GM10248 (cell line): Measurements from ENCODE around the gene SLC25A24.
A peak's percentile ranks its signal among the peaks of the same experiment; 100 is the strongest.
"Not testable (repeated sequence)": the region's sequence is repeated elsewhere in the genome, so short reads cannot be mapped to it uniquely, and the experiment has no call there.

Experiments used
- CTCF ChIA-PET: fragments of 300-600 bp; sonication (Branson Sonifier 250); formaldehyde crosslinking; extraction: SDS; loops from one replicate; lab custom pipeline; 2021; ENCODE audit warnings: antibody characterized with exemption; lab: Yijun Ruan, JAX
- POLR2A ChIA-PET: fragments of 350-650 bp; sonication (Branson Sonifier 250); formaldehyde crosslinking; extraction: SDS; loops from one replicate; lab custom pipeline; 2020; ENCODE audit warnings: antibody characterized with exemption; lab: Yijun Ruan, JAX
- DNase-seq: peaks from one replicate; pipeline ENCODE4 v3.0.0; 2012; ENCODE audit errors: extremely low spot score
- TF ChIP-seq, protein P1 (sequence below): IDR thresholded peaks from 2 replicates; pipeline ENCODE4 v1.5.1; 2012; ENCODE audit warnings: mild to moderate bottlenecking, low read depth; ENCODE audit errors: extremely low read depth, missing control alignments, control extremely low read depth

Gene SLC25A24

DNA sequence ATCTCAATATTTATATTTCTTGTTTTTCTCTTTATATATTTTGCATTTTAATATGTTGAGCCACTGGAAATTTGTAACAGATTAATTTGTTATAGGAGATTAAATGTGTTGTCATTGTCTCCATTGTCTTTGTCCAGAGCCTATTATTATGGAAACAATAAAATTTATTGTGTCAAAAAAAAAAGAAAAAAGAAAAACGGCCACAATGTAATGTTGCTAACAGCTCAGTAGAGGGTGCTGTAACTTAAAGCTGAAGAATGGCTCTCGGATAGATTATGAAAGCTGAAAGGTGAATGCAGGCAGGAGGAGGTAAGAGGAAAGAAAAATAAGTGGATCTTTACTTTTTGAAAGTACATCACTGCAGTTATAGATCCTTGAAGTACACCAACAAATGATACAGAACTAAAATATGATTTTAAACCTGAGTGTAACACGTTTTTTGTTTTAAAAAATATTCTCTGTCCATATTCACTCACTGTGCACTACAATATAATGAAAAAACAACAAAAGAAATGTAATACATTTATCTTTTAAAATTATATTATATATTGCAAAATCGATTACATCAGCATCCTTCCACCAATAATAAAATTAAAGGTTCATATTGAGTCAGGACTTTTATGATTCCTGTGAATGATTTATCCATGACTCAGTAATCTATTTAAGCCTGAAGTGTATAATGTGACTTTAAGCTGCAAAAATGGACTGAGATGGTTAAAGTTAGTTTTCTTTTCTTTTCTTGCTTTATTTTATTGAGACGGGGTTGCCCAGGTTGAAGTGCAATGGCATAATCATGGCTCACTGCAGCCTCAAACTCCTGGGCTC, 14.7 kb upstream of the SLC25A24 start:
- POLR2A ChIA-PET, DNase-seq: not testable (repeated sequence)
- TF ChIP-seq, protein P1, sequence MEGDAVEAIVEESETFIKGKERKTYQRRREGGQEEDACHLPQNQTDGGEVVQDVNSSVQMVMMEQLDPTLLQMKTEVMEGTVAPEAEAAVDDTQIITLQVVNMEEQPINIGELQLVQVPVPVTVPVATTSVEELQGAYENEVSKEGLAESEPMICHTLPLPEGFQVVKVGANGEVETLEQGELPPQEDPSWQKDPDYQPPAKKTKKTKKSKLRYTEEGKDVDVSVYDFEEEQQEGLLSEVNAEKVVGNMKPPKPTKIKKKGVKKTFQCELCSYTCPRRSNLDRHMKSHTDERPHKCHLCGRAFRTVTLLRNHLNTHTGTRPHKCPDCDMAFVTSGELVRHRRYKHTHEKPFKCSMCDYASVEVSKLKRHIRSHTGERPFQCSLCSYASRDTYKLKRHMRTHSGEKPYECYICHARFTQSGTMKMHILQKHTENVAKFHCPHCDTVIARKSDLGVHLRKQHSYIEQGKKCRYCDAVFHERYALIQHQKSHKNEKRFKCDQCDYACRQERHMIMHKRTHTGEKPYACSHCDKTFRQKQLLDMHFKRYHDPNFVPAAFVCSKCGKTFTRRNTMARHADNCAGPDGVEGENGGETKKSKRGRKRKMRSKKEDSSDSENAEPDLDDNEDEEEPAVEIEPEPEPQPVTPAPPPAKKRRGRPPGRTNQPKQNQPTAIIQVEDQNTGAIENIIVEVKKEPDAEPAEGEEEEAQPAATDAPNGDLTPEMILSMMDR, result peak; percentile 69
- CTCF ChIA-PET, result interaction anchor here (0.9 to 1.3 kb wide), 2 partner anchors 15 to 430 kb away, joined by 3 to 4 read pairs; partner anchors contain the start of gene SLC25A24

DNA sequence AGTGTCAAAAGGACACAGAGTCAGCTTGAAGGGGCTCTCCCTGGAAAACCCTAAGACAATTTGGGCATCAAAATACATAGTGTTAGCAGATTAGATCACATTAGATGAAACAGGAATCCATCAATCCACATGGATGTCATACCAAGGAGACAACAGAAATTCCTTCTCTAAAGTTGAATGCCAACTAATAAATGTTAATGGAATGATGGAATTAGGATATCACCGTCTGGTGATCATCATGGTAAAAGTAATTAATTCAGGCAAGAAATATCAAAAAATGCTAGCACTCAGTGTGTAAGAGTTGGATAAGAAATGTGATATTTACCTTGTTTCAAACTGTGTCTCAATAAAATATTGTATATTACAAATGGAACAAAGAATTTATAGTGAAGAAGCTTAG, 10.9 kb upstream of the SLC25A24 start:
- TF ChIP-seq, protein P1, result no peak
- no peak for DNase-seq
- POLR2A ChIA-PET, result no interaction called here
- CTCF ChIA-PET, result interaction anchor here (1.3 kb wide), 2 partner anchors 11 to 84 kb away, joined by 4 read pairs; partner anchors contain the start of gene SLC25A24

DNA sequence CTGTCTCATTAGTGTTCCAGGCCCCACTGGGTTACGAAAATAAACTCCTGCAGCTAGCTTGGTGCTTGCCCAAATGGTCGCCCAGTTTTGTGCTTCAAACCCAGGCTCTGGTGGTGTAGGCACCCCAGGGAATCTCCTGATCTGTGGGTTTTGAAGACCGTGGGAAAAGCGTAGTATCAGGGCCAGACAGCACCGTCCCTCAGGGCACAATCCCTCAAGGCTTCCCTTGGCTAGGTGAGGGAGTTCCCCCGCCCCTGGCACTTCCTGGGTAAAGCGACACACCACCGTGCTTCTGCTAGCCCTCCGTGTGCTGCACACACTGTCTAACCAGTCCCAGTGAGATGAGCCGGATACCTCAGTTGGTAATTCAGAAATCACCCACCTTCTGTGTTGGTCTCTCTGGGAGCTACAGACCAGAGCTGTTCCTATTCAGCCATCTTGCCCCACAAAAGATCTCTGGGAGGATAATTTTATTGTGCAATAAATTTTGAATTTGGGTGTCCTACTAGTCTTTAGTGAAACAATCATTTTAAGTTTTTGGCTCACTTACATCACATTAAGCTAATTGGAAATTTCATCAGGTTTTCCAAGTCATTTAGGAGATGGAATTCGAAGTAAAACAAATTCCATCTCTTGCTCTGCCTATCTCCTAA, 9.4 kb upstream of the SLC25A24 start:
- TF ChIP-seq, protein P1, result no peak
- DNase-seq, result no peak
- CTCF ChIA-PET, result interaction anchor here (1.0 kb wide), 1 partner anchor 9 kb away, joined by 5 read pairs; the partner anchor contains the start of gene SLC25A24
- POLR2A ChIA-PET, result no interaction called here

DNA sequence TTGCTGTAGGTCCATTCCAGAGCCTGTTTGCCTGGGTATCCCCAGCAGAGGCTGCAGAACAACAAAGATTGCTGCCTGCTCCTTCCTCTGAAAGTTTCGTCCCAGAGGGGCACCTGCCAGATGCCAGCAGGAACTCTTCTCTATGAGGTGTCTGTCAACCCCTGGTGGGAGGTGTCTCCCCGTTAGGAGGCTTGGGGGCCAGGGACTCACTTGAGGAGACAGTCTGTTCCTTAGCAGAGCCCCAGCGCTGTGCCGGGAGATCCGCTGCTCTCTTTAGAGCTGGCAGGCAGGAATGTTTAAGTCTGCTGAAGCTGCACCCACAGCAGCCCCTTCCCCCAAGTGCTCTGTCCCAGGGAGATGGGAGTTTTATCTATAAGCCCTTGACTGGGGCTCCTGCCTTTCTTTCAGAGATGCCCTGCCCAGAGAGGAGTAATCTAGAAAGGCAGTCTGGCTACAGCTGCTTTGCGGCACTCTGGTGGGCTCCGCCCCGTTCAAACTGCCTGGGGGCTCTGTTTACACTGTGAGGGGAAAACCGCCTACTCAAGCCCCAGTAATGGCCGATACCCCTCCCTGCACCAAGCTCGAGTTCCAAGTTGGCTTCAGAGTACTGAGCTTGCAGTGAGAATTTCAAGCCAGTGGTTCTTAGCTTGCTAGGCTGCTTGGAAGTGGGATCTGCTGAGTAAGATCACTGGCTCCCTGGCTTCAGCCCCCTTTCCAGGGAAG, 8.7 kb upstream of the SLC25A24 start:
- POLR2A ChIA-PET, result no interaction called here
- TF ChIP-seq, protein P1, result no peak
- DNase-seq, result no peak
- CTCF ChIA-PET, result interaction anchor here (1.0 kb wide), 1 partner anchor 8 kb away, joined by 5 read pairs; the partner anchor contains the start of gene SLC25A24

DNA sequence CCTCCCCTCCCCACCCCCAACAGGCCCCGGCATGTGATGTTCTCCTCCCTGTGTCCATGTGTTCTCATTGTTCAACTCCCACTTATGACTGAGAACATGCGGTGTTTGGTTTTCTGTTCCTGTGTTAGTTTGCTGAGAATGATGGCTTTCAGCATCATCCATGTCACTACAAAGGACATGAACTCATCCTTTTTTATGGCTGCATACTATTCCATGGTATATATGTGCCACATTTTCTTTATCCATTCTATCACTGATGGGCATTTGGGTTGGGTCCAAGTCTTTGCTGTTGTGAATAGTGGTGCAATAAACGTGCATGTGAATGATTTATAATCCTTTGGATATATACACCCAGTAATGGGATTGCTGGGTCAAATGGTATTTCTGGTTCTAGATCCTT, 3.4 kb upstream of the SLC25A24 start:
- POLR2A ChIA-PET, CTCF ChIA-PET, DNase-seq: not testable (repeated sequence)

DNA sequence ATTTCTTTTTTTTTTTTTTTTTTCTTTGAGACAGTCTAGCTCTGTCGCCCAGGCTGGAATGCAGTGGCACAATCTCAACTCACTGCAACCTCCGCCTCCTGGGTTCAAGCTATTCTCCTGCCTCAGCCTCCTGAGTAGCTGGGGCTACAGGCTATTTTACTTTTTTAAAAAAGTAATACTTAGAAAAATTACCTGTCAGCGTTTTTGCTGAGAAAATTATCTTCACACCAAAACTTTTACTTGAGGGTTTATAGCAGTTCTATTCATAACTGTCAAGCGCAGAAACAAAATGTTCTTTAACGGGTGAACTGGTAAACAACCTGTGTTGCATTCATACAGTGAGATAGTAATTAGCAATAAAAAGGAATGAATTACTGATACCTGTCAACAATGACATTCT, 1.5 kb upstream of the SLC25A24 start:
- ChIA-PET POLR2A (no interaction called here), CTCF (interaction anchor here (2.1 kb wide), 1 partner anchor 419 kb away, joined by 7 read pairs; no protein-coding TSS in a partner anchor)
- TF ChIP-seq, protein P1, result no peak
- DNase-seq, result no peak
